NCI-H2107 treated with DMSO at 0.1 percent for 48 hours (cell line): ENCODE measurements around the gene ARF1.
A peak's percentile ranks its signal among the peaks of the same experiment; 100 is the strongest.
"Not testable (repeated sequence)": the region's sequence is repeated elsewhere in the genome, so short reads cannot be mapped to it uniquely, and the experiment has no call there.

Source experiments
- DNase-seq: peaks from one replicate; lab custom pipeline; 2025; ENCODE audit not compliant: unreplicated experiment; lab: John Stamatoyannopoulos, UW

Gene ARF1

GRCh38 chr1:228100822-228101613, 18.5 kb downstream of the ARF1 start:
- no peak for DNase-seq

GRCh38 chr1:228101614-228101993, 19.1 kb downstream of the ARF1 start:
- no peak for DNase-seq

- DNase-seq = peak; percentile 14
Measured at GRCh38 chr1:228101994-228102790, 19.7 kb downstream of the ARF1 start.

GRCh38 chr1:228102791-228103620, 20.5 kb downstream of the ARF1 start, which contains the start of gene C1orf35:
Gene C1orf35 (minus strand): TSS chr1:228103325. CDS start chr1:228103227, 98 bp downstream.
- peak; percentile 82 for DNase-seq

- DNase-seq = no peak
Measured at GRCh38 chr1:228104526-228105269, 22.2 kb downstream of the ARF1 start.

GRCh38 chr1:228105270-228105995, 22.9 kb downstream of the ARF1 start:
- no peak for DNase-seq

- no peak for DNase-seq
Measured at GRCh38 chr1:228105996-228106799, 23.7 kb downstream of the ARF1 start.

GRCh38 chr1:228106800-228107054, 24.2 kb downstream of the ARF1 start:
- DNase-seq = no peak

- no peak for DNase-seq
Measured at GRCh38 chr1:228107636-228108035, 25.1 kb downstream of the ARF1 start.

- DNase-seq = no peak
Measured at GRCh38 chr1:228108055-228108690, 25.7 kb downstream of the ARF1 start.

GRCh38 chr1:228108742-228109072, 26.2 kb downstream of the ARF1 start:
- no peak for DNase-seq

- DNase-seq = peak; percentile 89
Measured at GRCh38 chr1:228109073-228109961, 26.8 kb downstream of the ARF1 start, which contains the start of gene MRPL55. Gene MRPL55 (minus strand): TSS chr1:228109299. CDS start chr1:228108260, 1,039 bp downstream.

GRCh38 chr1:228109962-228110488, 27.5 kb downstream of the ARF1 start:
- no peak for DNase-seq

- no peak for DNase-seq
Measured at GRCh38 chr1:228110556-228110955, 28.0 kb downstream of the ARF1 start.

- not testable (repeated sequence) for DNase-seq
Measured at GRCh38 chr1:228111315-228111714, 28.8 kb downstream of the ARF1 start.

GRCh38 chr1:228112167-228112566, 29.7 kb downstream of the ARF1 start:
- DNase-seq = no peak

GRCh38 chr1:228112617-228113016, 30.1 kb downstream of the ARF1 start:
- no peak for DNase-seq

GRCh38 chr1:228114827-228115226, 32.3 kb downstream of the ARF1 start:
- DNase-seq = no peak
